Measurements from ENCODE around the gene PSMD6. TPM values are rescaled to one million over a fixed set of nuclear protein-coding genes. Genes with fewer than 3 reads are reported as not detected.

PSMD6 gene
- total and polyA plus RNA-seq, 10 of the 15 experiments (the other 5 are each of a cell fraction or from before 2014, with no cell fraction given), result 68.7 to 199 (median 106) TPM

- no peak for TF ChIP-seq REST (IDR thresholded peaks at IDR 0.05; ENCODE audit: low read depth, low read length)
- no peak for TF ChIP-seq HDAC6 (IDR thresholded peaks at IDR 0.05; ENCODE audit: unreplicated experiment)
These were observed 40.7 kb upstream of the PSMD6 start (continued) for GRCh38 chr3:64063983-64064438.

GRCh38 chr3:64063207-64063982, 40.1 kb upstream of the PSMD6 start:
- 33% methylated on average over 5 of the region's 5 CpGs for WGBS (ENCODE audit: insufficient coverage, insufficient replicate concordance, low lambda C conversion rate, missing lambda C conversion rate)
- DNase-seq (ENCODE audit: low read depth, low spot score) (no peak), ATAC-seq (no peak), FAIRE-seq (no peak)
- Histone ChIP-seq H2AFZ (ENCODE audit: control insufficient read depth, low read depth, low read length) (no peak overlapping the region), H3K9ac (ENCODE audit: control insufficient read depth, insufficient read depth, low read length) (no peak overlapping the region), H3K4me3 (no peak overlapping the region), H3K79me2 (ENCODE audit: control insufficient read depth, insufficient read depth, low read length) (no peaks in the 10 kb centered on the region), H3K4me2 (ENCODE audit: control insufficient read depth, insufficient read depth) (no peak overlapping the region), H4K20me1 (ENCODE audit: control insufficient read depth, insufficient read depth) (no peaks in the 10 kb centered on the region), H3K36me3 (ENCODE audit: control insufficient read depth in 2 of 2, insufficient read depth in 2 of 2, low read length in 1 of 2) (no peaks in the 10 kb centered on the region), H3K9me3 (replicated peaks; ENCODE audit: control insufficient read depth, insufficient read depth, low read length) (no peaks in the 10 kb centered on the region), H3K27ac (ENCODE audit: control insufficient read depth, insufficient read depth) (no peak overlapping the region), H3K4me1 (ENCODE audit: control insufficient read depth, insufficient read depth, low read length) (no peaks in the 10 kb centered on the region), H3K27me3 (replicated peaks in 1 of 2; ENCODE audit: control insufficient read depth in 2 of 2, insufficient read depth in 2 of 2, low read length in 1 of 2) (no peaks in the 10 kb centered on the region; a peak in 1 of 4 replicates)
- ChIA-PET POLR2A (no interaction called here), SMC1A (ENCODE audit: uncharacterized antibody, unreplicated experiment) (interaction anchor here (0.9 kb wide), 1 partner anchor 124 kb away, joined by 3 read pairs; no protein-coding TSS in a partner anchor), RAD21 (ENCODE audit: unreplicated experiment) (no interaction called here), CTCF (no interaction called here)
- intact Hi-C loops (cut with micrococcal nuclease; ENCODE audit: unreplicated experiment) (no loop called here), in situ Hi-C loops (cut with MboI) (no loop called here)
- no TSS peak for BruUV-seq (replicated peaks)
- TF ChIP-seq CHD2 (IDR thresholded peaks at IDR 0.05; ENCODE audit: borderline replicate concordance, low read depth, low read length) (no peak), E4F1 (IDR thresholded peaks at IDR 0.05; ENCODE audit: borderline replicate concordance, partially characterized antibody) (no peak), FOXK2 (IDR thresholded peaks at IDR 0.05) (no peak), ZZZ3 (IDR thresholded peaks at IDR 0.05; ENCODE audit: control insufficient read depth, insufficient read length, low read depth) (no peak), ZNF217 (IDR thresholded peaks at IDR 0.05) (no peak), POLR2AphosphoS2 (IDR thresholded peaks at IDR 0.05; ENCODE audit: low read depth, low read length) (no peak), MYC (IDR thresholded peaks at IDR 0.05; ENCODE audit: insufficient read depth, insufficient read length, insufficient replicate concordance, low read length, severe bottlenecking) (no peak), SMAD5 (IDR thresholded peaks at IDR 0.05; ENCODE audit: low read depth) (no peak), E2F4 (IDR thresholded peaks at IDR 0.05; ENCODE audit: low read depth, low read length) (no peak)
- TF ChIP-seq, protein P1, sequence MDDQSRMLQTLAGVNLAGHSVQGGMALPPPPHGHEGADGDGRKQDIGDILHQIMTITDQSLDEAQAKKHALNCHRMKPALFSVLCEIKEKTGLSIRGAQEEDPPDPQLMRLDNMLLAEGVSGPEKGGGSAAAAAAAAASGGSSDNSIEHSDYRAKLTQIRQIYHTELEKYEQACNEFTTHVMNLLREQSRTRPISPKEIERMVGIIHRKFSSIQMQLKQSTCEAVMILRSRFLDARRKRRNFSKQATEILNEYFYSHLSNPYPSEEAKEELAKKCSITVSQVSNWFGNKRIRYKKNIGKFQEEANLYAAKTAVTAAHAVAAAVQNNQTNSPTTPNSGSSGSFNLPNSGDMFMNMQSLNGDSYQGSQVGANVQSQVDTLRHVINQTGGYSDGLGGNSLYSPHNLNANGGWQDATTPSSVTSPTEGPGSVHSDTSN (IDR thresholded peaks at IDR 0.05; ENCODE audit: insufficient replicate concordance, low read depth, low read length), result no peak
